NCI-H128 (cell line): ENCODE data around the gene RAB17.
A peak's percentile ranks its signal among the peaks of the same experiment; 100 is the strongest.

ENCODE experiments used
- DNase-seq: peaks from one replicate; lab custom pipeline; 2025; ENCODE audit not compliant: unreplicated experiment; lab: John Stamatoyannopoulos, UW

Gene RAB17

DNA sequence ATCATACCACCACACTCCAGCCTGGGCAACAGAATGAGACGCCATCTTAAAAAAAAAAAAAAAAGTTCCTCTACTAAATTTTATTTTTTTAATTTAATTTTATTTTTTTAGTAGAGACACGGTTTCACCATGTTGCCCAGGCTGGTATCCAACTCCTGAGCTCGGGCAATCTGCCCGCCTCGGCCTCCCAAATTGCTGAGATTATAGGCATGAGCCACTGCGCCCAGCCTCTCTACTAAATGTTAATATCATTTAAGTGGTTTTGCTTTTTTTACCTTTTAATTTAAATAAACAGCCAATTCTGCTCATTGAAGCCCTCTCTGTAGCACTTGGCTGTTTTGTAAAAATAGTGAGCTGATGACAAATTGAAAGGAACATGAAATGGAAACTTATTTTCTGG lies 9.2 kb downstream of the RAB17 start:
- no peak for DNase-seq

DNA sequence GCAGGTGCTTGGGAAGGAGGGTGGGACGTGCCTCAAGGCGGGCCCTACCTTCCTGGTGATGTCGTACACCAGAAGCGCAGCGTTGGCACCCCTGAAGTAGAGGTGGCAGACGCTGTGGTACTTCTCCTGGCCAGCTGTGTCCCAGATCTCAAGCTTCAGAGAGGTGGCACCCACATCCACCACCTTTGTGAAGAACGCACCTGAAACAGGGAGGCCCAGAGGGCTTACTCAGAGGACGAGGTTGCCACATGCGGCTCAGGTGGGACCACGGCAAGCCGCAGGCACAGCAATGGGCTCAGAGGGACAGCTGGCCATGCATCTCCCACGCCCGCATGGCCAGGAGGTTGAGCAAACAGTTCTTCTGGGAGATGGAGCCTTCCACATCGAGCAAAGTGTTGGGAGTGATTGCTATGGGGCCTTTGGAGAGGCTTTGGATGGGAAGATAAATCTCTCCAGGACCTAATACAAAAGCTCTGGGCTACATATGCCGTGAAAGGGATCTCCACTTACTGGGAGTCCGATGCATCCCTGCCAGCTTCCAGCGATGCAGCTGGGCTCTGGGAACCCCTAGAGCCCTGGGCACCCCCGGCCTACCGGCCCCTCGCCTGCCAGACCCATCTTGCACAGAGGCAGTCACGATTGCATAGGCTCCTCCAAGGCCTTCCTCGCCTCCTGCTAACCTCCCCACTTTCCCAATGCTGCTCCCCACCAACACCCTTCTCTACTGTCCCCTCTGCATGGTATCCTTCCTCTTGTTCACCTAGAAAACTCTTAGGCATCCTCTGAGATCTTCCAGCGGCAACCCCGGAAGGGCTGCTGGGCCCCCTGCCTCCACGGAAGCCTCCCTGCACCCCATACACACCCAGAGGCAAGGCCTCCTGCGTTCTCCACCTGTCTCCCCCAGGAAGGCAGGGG lies 12.3 kb downstream of the RAB17 start:
- DNase-seq, result no peak

DNA sequence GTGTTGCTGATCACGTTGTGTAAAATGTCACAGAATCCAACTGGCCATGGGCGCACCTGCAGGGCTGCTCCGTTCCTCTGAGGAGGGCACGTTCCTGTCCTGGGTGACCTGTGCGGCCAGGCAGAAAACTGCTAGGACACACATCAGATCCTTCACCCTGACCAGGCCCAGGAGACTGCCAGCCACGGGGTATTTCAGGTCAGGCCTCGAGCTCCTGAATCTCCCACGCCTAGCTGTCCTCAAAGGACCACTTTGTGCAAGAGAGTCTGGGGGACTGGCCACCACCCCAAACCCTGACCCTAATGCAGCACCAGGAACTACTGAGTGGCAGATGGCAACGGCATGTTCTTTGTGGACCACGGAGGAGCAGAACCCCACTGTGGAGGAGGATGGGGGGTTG lies 13.1 kb downstream of the RAB17 start:
- no peak for DNase-seq

DNA sequence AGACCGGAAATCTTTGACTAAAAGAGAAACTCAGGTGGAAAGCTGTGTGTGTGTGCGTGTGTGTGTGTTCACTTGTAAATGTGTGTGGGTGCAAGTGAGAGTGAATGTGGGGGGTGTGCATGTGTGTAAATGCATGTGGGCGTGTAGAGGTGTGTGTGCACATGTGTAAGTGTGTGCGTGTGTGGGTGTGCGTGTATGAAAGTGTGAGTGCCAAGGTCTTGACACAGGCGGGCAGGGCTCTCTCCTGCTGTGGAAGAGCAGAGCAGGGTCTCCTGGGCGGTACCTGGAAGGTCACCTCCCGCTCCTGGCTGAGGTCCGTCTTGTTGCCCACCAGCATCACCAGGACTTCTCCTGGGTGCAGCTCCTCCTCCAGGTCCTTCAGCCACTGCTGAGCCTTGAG lies 13.6 kb downstream of the RAB17 start:
- DNase-seq, result no peak

DNA sequence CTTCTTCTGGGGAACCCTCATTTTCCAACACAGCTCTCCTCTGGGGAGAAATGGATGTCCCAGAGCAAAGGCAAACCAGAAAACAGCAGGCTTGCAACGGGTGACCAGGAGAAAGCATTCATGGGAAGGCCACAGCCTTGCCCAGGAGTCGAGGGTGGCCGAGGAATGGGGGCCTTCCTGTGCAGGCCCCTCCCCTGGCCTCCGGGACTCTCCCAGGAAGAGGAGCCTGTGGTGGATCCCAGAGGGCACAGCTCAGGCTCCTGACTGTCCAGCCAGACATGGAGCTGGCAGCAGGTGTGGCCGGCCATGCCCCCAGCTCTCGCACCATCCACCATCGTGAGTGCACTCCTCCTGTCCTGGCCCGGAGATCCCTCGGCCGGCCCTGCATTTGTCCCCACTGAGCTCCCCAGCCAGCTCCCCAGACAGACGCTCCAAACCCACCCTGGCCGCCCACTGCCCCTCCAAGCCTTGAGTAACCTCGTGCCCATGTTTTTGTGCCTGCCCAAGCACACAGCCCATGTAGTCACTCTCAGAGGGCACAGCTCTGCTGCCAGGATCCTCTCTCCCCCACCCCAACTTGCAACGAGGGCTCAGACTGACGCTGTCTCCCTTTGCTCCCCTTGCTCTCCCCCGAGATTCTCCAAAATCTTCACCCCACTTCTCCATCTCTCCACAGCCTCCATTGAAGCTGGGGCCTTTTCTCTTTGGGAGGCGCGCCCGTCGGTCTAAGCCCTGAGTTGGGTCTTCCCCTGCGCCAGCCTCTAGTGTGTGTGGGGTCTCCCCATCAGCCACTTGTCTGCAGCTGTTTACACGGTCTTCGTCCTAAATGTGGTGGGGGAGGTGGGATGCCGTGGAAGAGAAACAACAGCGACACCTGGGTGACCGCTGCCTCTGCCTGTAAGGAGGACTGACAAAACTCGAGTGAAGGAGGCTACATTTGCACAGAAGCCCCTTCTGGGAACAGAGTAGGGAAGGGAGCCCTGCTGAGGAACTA lies 14.4 kb downstream of the RAB17 start:
- DNase-seq, result no peak

DNA sequence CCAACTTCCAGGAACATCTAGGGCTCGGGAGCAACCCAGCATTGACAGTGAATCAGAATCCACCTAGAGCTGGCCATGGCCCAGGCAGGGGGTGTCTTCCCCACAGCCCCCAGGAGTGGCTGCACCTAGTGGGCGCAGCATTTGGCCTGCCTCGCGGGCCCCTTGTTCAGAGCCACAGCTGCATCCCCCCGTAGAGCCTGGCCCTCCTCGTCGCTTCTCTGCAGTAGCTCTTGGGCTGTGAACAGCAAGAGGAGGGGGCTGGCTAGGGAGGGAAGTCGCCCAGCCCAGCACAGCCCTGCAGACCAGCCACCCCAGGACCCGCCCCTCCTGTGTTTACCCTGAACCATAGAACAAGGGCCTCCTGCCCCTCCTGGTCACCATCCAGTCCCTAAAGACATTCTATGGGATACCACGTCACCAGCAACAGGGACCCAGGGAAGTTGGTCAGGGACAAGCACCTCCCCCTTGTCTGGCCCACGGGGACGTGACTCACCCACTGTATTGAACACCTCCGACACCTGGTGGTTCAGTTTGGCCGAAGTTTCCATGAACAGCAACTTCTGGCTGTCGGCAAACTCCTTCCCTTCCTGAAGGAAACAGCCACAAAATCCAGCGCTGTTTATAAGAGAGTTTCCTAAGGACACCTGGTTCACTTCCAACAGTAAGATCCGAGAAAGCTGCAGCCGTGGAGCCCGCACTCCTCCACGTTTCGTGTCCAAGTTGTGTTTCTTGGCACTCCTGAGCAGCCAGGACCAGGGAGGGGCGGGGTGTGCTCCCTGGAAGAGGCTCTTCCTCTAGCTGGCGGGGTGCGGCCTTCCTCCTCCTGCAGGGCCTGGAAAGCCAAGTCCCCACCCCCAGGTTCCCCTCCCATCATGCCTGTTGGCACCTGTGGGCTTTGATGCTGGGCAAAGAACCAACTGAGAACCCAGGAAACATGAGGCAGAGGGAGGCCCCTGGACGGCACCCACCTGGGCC lies 15.4 kb downstream of the RAB17 start:
- DNase-seq, result no peak

DNA sequence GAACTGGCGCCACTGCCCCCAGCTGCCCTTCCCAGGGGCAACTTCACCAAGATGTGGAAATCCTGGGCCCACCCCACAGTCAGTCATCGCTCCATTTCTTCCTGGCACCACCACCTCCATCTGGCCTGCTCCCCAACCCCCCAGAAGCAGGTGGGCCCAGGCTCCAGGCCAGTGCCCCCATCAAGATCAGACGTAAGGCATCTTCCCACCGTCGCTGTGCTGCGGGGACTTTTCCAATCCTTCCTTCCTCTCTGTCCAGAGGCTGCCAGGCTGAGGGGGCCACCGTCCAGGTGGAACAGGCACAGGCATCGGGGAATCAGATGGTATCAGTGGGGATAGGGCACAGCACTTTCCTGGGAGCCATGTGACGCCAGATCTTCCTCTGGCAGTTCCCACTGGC lies 16.1 kb downstream of the RAB17 start:
- no peak for DNase-seq

DNA sequence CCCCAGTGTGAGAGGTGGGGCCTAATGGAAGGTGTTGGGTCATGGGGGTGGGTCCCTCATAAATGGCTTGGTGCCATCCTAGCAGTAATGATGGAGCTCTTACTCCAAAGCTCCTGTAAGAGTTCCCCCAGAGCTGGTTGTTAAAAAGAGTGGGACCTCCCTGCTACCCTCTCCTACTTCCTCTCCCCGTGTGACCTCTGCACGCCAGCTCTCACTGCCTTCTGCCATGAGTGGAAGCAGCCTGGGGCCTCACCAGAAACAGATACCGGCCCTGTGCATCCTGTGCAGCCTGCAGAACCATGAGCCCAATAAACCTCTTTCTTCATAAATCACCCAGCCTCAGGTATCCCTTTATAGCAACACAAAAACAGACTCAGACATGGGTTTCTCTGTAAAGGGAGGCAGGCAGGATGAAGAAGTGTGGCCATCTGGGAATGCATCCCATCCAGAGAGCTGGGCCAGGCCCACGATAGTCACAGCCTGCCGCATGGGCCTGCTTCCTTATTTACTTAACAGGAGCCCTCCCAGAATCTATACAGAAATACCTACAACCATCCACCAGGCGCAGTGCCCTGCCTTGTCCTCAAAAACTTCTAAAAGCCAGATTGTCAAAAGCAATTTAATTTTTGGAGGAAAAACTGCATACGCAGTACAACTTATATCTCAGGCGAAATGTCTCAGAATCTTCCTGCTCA lies 16.7 kb downstream of the RAB17 start:
- no peak for DNase-seq

DNA sequence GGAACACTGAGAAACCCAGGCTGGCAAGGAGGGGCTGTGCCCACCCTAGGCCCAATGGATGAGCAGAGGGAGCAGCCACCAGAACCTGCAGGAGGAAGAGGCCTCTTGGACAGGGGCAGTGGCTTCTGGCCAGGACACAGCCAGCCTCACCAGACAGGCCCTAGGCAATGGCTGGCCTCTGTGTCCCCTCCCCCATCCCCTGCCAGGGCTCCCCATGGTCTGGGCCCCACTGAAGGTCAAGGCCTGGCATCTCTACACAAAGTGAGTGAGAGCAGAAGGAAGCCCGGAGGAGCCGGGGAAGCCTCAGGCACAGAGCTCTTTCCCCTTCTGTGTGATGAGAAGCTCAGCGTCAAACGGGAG lies 17.8 kb downstream of the RAB17 start:
- DNase-seq, result no peak

DNA sequence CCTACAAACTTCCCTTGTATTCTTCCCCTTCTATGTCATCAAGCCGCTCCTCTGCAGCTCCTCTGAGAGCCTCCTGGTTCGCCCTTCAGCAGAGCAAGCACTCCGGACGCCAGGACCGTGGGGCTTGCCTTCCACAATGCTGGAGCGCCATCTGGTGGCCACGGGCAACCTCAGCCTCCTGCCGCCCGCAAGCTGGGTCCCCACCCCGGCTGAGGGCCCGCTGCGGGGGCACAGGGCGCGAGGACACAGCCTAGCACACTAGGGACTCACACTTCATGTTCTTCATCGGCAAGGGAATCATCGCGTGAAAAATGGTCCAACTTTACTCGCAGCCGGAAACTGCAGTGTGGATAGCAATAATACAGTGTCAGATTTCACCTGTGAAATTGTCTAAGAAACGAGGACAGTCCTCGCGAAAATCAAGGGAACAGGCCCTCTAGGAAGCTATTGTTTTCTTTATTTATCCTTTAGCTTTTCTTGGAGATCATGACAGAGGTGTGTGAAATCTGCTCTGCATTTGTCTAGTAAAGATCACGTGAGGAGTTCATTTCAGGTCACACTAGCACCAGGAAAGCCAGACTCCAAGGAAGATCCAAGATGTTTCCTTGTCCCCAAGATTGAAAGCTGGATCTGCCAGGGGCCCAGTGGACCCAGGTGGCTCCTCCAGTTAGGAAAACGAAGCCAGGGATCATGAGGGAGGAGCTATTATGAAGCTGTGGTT lies 18.4 kb downstream of the RAB17 start:
- peak; percentile 31 for DNase-seq

DNA sequence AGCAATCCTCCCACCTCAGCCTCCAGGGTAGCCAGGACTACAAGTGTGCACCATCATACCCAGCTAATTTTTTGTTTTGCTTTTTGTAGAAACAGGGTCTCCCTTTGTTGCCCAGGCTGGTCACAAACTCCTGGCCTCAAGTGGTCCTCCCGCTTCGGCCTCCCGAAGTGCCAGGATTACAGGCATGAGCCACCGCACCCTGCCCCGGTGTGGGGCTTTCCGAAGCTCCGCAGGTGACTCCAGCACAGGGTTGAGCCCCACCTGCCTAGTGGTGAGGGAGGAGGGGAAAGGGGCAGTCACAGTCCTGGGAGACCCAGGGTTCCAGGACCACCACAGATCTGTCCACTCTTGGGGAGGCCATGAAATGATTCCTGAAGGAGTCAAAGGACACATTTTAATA lies 19.0 kb downstream of the RAB17 start:
- DNase-seq, result no peak

DNA sequence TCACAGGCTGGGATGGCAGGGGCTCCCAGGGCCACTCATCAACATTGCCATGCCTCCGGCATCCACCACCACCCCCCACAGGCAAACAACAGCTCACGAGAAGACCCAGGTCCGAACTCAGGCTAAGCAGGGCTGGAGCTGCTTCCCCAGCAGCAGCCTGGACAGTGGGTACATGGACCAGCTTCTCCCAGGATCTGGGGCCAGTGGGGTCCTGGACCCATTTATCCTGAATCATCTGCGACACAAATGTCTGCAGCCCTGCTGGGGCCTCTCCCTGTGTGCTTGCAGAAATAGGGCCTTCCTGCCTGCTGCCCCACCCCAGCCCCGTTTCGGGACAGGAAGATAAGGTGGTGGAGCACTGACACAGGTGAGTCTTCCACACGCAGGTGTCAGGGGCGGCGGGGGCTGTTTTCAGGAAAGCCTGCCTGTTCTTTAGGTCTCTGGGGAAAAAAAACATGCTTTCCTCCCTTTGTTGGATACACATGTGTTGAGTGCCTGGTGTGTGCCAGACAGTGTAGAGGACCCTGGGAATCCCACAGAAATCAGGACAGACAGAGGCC lies 19.7 kb downstream of the RAB17 start:
- no peak for DNase-seq

DNA sequence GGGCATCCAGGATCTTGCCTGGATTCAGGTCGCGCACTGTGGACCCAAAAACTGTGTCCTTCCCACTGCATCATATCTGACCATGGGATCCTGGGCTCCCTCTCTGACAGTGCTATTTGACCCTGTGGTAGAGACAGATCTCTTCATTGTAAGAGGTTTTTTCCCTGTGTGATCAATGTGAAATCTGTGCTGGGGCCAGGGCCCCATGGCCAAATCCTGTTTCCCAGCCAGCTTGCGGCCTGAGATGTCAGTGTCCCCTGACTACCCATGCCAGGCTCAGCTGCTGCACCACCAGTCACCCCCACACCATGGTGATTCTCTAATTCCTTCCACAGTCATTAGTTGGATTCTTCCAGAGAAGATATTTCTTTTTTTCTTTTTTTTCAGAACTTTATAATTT lies 20.6 kb downstream of the RAB17 start:
- no peak for DNase-seq

DNA sequence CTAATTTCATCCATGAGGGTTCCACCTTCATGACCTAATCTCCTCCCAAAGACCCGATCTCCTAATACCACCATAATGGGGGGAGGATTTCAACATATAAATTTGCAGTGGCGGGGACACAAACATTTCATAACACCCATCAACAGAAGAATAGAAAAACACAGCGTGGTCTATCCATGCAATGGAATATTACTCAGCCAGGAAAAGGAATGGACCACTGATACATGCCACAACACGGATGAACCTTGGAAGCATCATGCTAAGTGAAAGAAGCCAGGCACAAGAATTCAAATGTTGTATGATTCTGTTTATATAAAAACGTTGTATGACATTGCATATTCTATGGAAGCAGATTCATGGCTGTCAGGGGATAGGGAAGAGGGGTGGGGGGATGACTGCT lies 21.5 kb downstream of the RAB17 start:
- no peak for DNase-seq

DNA sequence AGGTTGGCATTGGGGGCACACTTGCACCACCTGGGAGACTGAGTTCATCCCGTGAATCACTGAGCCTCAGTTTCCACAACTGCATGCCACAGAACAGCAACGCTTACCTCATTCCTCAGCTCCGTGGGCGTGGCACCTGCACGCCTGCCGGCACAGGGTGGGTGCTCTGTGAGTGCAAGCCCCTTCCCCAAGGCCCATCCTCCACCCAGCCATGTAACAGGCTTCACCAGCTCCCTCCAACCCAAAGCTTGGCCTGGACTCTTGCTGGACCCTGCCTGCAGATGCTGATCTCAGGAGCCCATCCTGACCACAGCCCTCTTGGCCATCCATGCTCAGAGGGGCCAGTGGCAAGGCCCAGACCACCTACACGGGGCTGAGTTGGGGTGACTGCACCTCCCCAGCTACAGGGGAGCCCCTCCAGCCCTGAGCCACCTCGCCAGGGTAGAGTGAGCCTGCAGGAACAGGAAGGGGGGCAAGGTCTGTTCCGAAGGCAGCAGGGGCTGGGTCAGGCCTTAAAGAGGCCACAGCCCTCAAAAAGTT lies 22.3 kb downstream of the RAB17 start:
- DNase-seq, result no peak

DNA sequence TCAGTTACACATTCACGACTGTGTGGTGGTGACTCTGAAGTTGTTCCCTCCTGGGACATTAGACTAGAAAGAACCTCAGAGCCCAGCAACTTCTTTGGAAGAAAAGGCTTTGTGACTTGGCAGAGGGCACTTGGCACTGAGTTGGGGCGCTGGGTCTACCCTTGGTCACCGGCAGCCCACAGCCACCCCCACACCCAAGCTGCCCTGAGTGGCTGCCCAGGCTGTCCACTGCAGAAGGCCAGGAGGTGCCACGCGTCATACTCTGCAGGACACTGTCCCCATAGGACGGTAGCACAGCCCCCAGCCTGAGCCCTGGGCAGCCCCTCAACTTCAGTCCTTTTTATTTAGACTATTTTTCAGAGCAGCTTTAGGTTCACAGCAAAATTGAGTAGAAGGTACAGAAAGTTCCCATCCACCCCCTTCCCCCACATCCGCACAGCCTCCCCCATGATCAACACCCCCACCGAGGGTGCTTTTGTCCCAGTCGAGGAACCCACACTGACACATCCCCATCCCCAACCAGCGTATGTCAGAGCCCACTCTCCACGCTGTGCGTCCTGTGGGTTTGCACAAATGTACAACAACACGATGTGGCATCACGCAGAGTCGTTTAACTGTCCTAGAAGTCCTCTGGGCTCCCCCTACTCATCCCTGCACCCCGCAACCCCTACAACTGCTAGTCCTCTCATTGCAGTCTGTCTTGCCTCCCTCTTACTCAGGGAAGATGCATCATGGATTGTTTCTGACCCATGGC lies 23.1 kb downstream of the RAB17 start:
- no peak for DNase-seq

DNA sequence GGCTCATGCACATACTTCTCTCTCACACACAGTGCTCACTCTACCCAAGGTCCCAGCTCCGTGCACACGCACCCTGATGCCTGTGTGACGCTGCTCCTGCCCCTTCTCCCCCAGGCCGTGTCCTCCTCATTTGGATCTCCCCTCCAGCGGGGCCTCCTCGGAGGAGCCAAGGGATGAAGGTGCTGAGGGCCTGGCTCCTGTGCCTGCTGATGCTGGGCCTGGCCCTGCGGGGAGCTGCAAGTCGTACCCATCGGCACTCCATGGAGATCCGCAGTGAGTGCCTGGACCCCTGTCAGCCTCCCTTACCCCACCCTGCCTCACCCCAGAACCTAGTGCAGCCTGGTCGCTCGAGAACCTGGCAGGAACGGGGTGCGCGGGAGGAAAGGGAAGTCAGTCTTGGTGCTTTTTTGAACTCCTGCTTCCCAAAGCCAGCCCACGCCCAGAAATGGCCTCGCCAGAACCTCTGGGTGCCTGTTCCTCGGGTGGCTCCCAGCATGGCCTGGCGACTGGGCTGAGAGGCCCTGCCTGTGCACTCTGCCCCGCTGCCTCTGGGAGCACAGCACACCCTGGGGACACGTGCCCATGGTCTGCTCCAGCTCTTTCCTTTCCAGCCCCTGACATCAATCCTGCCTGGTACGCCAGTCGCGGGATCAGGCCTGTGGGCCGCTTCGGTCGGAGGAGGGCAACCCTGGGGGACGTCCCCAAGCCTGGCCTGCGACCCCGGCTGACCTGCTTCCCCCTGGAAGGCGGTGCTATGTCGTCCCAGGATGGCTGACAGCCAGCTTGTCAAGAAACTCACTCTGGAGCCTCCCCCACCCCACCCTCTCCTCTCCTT lies 23.9 kb downstream of the RAB17 start, which contains the start of gene PRLH:
TSS of gene PRLH (plus strand) at position 174 of the 835 bp plus-strand sequence. CDS start at position 174, 0 bp downstream.
- no peak for DNase-seq
